K562 (cell line): ENCODE data around the gene CAPN7. TPM values are rescaled to one million over a fixed set of nuclear protein-coding genes. Genes with fewer than 3 reads are reported as not detected.

Source experiments
- ADNP ChIP-seq: fragments of 200-800 bp; sonication (Bioruptor generic); IDR thresholded peaks from 2 replicates; pipeline ENCODE4 v1.6.1; 2016; ENCODE audit warnings: missing genetic modification characterization, missing compliant biosample characterization
- CEBPG ChIP-seq, 3 experiments: fragments of 200-800 bp in 1 of 3; sonication (Bioruptor generic) in 1 of 3; sonication (generic) in 1 of 3; formaldehyde crosslinking in 1 of 3; IDR thresholded peaks in 2 of 3; conservative IDR thresholded peaks in 1 of 3; 2 replicates each; pipeline versions ENCODE4 v1.6.1 to v1.8.0; 2016 to 2022; ENCODE audit warnings: missing compliant biosample characterization in 2 of 3, missing genetic modification characterization in 2 of 3, mild to moderate bottlenecking in 1 of 3, missing genetic modification reagents in 1 of 3
- GABPB1 ChIP-seq: sonication (generic); formaldehyde crosslinking; IDR thresholded peaks from 2 replicates; pipeline ENCODE4 v1.8.0; 2022; ENCODE audit warnings: mild to moderate bottlenecking, missing genetic modification reagents
- HDAC1 ChIP-seq, 2 experiments: fragments of 450-650 bp; IDR thresholded peaks; 2 replicates each; pipeline ENCODE4 v1.6.1; 2016 to 2017; ENCODE audit warnings: inconsistent platforms in 1 of 2, mild to moderate bottlenecking in 1 of 2, moderate library complexity in 1 of 2
- L3MBTL2 ChIP-seq: fragments of 450-650 bp; IDR thresholded peaks from 2 replicates; pipeline ENCODE4 v1.6.1; 2016; ENCODE audit warnings: mild to moderate bottlenecking, moderate library complexity
- NR2C2 ChIP-seq, 2 experiments: fragments of 200-800 bp in 1 of 2; sonication (Bioruptor generic) in 1 of 2; sonication (generic) in 1 of 2; formaldehyde crosslinking in 1 of 2; IDR thresholded peaks; 2 replicates each; pipeline versions ENCODE4 v1.6.1 to v1.8.0; 2016 to 2022; ENCODE audit warnings: mild to moderate bottlenecking in 1 of 2, missing compliant biosample characterization in 1 of 2, missing genetic modification characterization in 1 of 2, missing genetic modification reagents in 1 of 2
- PCBP1 ChIP-seq: fragments of 200-400 bp; formaldehyde crosslinking; IDR thresholded peaks from 2 replicates; pipeline ENCODE4 v1.6.1; 2018; ENCODE audit warnings: mild to moderate bottlenecking, low read depth, low read length; ENCODE audit not compliant: poor library complexity, severe bottlenecking
- ZNF133 ChIP-seq: fragments of 250-450 bp; sonication (Bioruptor Pico); IDR thresholded peaks from 2 replicates; pipeline ENCODE4 v1.4.0; 2020; ENCODE audit warnings: mild to moderate bottlenecking
- ZNF263 ChIP-seq: sonication (generic); formaldehyde crosslinking; IDR thresholded peaks from 2 replicates; pipeline ENCODE4 v1.8.0; 2022; ENCODE audit warnings: mild to moderate bottlenecking, missing genetic modification reagents, borderline replicate concordance
- ZNF778 ChIP-seq: fragments of 450-650 bp; formaldehyde crosslinking; IDR thresholded peaks from 2 replicates; pipeline ENCODE4 v1.4.0; 2020; ENCODE audit warnings: mild to moderate bottlenecking, moderate library complexity
- polyA plus RNA-seq, 8 experiments: library from polyadenylated mRNA; depleted of rRNA in 4 of 8; stranded (reverse) in 5 of 8; unstranded in 3 of 8; fragments of >200 nt; fragmentation: Nextera tagmentation in 2 of 8; fragmentation: Illumina TruSeq in 1 of 8; extraction: Ambion mirVana in 2 of 8; extraction: Trizol in 1 of 8; gene quantifications; 2 replicates each; pipeline versions ENCODE4 v1.2.1 to v1.2.3, GENCODE V29; 2011 to 2014; ENCODE audit warnings: inconsistent platforms in 1 of 8, missing spikeins in 1 of 8
- total RNA-seq, 7 experiments: library from RNA; depleted of rRNA in 6 of 7; stranded (reverse); fragments of >200 nt in 6 of 7; fragmentation: Illumina TruSeq in 2 of 7; extraction: Trizol in 2 of 7; gene quantifications; 2 replicates each; pipeline versions ENCODE4 v1.2.1 to v1.2.3, GENCODE V29; 2011 to 2021; ENCODE audit warnings: low replicate concordance in 1 of 7
- TF ChIP-seq, protein P1 (sequence below): fragments of 250-450 bp; sonication (Bioruptor Pico); IDR thresholded peaks from 2 replicates; pipeline ENCODE4 v1.8.0; 2021; ENCODE audit warnings: borderline replicate concordance, mild to moderate bottlenecking, moderate library complexity; ENCODE audit not compliant: poor library complexity, severe bottlenecking
- TF ChIP-seq, protein P2 (sequence below): fragments of 200-400 bp; formaldehyde crosslinking; IDR thresholded peaks from 2 replicates; pipeline ENCODE4 v1.6.1; 2017; ENCODE audit warnings: mild to moderate bottlenecking, low read depth, low read length, moderate library complexity
- TF ChIP-seq, protein P3 (sequence below): fragments of 450-650 bp; IDR thresholded peaks from 2 replicates; pipeline ENCODE4 v1.6.1; 2016; ENCODE audit warnings: borderline replicate concordance
- TF ChIP-seq, protein P4 (sequence below), 2 experiments: fragments of 250-450 bp in 1 of 2; fragments of 450-650 bp in 1 of 2; sonication (Bioruptor Pico) in 1 of 2; IDR thresholded peaks; 2 replicates each; pipeline versions ENCODE4 v1.6.1 to v1.8.0; 2016 to 2021; ENCODE audit warnings: mild to moderate bottlenecking in 2 of 2, moderate library complexity in 2 of 2, missing compliant biosample characterization in 1 of 2, missing genetic modification characterization in 1 of 2
- TF ChIP-seq, protein P5 (sequence below): sonication (generic); formaldehyde crosslinking; IDR thresholded peaks from 2 replicates; pipeline ENCODE4 v1.8.0; 2022; ENCODE audit warnings: mild to moderate bottlenecking, missing genetic modification reagents

CAPN7 gene
- total and polyA plus RNA-seq, 9 of the 15 experiments (the other 6 are each of a cell fraction or from before 2014, with no cell fraction given), result 6.5 to 42.7 (median 32.7) TPM

DNA sequence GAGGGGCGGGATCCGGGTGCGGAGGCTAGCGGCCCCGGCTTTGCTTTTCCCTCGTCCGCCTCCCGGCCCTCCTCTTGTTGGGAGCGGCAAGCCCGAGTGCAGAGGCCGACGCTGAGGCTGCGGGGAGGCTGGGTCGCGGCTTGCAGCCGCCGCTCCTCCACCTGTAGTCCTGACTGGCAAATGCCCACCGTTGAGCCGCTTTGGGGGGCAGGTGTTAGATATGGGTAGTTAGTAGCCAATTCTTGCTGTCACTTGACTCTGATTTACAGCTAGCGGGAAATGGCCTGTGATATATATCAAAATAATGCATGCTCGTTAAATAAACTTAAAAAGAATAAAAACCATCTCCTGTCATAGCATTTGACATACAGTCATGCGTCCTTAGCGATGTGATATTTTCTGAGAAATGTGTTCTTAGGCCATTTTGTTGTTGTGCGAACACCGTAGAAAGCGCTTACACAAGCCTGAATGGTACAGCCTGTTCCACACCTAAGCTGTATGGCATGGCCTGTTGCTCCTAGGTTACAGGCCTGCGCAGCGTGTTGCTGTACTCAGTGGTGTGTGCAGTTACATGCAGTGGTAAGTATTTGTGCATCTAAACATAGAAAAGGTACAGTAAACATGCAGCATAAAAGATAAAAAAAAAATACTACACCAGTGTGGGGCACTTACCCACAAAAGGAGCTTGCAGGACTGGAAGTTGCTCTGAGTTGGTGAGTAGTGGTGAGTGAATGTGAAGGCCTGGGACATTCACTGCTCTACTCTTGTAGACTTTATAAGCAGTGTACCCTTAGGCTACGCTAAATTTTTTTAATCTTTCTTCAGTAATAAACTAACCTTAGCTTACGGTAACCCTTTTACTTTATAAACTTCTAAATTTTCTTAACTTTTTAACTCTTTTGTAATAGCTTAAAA is 873 bp downstream of the CAPN7 start (continued):
- peak in 1 of 2 experiments; percentile 3; a peak in 1 of 4 replicates for TF ChIP-seq HDAC1 (IDR thresholded peaks at IDR 0.05)
- TF ChIP-seq, protein P1, sequence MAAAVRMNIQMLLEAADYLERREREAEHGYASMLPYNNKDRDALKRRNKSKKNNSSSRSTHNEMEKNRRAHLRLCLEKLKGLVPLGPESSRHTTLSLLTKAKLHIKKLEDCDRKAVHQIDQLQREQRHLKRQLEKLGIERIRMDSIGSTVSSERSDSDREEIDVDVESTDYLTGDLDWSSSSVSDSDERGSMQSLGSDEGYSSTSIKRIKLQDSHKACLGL (CRISPR knock-in tag), result no peak
- TF ChIP-seq, protein P2, sequence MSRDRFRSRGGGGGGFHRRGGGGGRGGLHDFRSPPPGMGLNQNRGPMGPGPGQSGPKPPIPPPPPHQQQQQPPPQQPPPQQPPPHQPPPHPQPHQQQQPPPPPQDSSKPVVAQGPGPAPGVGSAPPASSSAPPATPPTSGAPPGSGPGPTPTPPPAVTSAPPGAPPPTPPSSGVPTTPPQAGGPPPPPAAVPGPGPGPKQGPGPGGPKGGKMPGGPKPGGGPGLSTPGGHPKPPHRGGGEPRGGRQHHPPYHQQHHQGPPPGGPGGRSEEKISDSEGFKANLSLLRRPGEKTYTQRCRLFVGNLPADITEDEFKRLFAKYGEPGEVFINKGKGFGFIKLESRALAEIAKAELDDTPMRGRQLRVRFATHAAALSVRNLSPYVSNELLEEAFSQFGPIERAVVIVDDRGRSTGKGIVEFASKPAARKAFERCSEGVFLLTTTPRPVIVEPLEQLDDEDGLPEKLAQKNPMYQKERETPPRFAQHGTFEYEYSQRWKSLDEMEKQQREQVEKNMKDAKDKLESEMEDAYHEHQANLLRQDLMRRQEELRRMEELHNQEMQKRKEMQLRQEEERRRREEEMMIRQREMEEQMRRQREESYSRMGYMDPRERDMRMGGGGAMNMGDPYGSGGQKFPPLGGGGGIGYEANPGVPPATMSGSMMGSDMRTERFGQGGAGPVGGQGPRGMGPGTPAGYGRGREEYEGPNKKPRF, result no peak
- TF ChIP-seq, protein P3, sequence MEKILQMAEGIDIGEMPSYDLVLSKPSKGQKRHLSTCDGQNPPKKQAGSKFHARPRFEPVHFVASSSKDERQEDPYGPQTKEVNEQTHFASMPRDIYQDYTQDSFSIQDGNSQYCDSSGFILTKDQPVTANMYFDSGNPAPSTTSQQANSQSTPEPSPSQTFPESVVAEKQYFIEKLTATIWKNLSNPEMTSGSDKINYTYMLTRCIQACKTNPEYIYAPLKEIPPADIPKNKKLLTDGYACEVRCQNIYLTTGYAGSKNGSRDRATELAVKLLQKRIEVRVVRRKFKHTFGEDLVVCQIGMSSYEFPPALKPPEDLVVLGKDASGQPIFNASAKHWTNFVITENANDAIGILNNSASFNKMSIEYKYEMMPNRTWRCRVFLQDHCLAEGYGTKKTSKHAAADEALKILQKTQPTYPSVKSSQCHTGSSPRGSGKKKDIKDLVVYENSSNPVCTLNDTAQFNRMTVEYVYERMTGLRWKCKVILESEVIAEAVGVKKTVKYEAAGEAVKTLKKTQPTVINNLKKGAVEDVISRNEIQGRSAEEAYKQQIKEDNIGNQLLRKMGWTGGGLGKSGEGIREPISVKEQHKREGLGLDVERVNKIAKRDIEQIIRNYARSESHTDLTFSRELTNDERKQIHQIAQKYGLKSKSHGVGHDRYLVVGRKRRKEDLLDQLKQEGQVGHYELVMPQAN, result peak; percentile 42; the same call in 1 of the 2 replicates
- TF ChIP-seq ZNF778 (CRISPR knock-in tag), result no peak
- no peak for TF ChIP-seq ADNP (tag)
- no peak for TF ChIP-seq PCBP1
- TF ChIP-seq ZNF133 (CRISPR knock-in tag), result no peak
- TF ChIP-seq GABPB1 (CRISPR knock-in tag), result peak; percentile 27; the same call in 1 of the 2 replicates
- TF ChIP-seq L3MBTL2, result no peak
- TF ChIP-seq NR2C2 (CRISPR knock-in tag; IDR thresholded peaks at IDR 0.05), result no peak
- no peak for TF ChIP-seq NR2C2 (tag; IDR thresholded peaks at IDR 0.05)
- TF ChIP-seq CEBPG (CRISPR knock-in tag; IDR thresholded peaks at IDR 0.05), result peak; percentile 28; the same call in 1 of the 2 replicates
- TF ChIP-seq CEBPG (tag; conservative IDR thresholded peaks at IDR 0.05 in 1 of 2, IDR thresholded peaks at IDR 0.05 in 1 of 2), result no peak
- TF ChIP-seq, protein P4, sequence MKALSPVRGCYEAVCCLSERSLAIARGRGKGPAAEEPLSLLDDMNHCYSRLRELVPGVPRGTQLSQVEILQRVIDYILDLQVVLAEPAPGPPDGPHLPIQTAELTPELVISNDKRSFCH (CRISPR knock-in tag; IDR thresholded peaks at IDR 0.05), result no peak
- TF ChIP-seq, protein P4 (tag; IDR thresholded peaks at IDR 0.05), result 0 out of 2 replicates have a peak, but pooled peaks have one; percentile 32
- TF ChIP-seq ZNF263 (CRISPR knock-in tag), result no peak
- TF ChIP-seq, protein P5, sequence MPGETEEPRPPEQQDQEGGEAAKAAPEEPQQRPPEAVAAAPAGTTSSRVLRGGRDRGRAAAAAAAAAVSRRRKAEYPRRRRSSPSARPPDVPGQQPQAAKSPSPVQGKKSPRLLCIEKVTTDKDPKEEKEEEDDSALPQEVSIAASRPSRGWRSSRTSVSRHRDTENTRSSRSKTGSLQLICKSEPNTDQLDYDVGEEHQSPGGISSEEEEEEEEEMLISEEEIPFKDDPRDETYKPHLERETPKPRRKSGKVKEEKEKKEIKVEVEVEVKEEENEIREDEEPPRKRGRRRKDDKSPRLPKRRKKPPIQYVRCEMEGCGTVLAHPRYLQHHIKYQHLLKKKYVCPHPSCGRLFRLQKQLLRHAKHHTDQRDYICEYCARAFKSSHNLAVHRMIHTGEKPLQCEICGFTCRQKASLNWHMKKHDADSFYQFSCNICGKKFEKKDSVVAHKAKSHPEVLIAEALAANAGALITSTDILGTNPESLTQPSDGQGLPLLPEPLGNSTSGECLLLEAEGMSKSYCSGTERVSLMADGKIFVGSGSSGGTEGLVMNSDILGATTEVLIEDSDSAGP (CRISPR knock-in tag), result no peak; the same call in 1 of the 2 replicates
